D721Med (cell line): Measurements from ENCODE around the gene RCBTB1.

Experiments used
- DNase-seq: peaks from one replicate; pipeline ENCODE4 v3.0.0; 2011; ENCODE audit warnings: low spot score; ENCODE audit not compliant: insufficient read length
- FAIRE-seq: peaks from 2 replicates; lab custom pipeline; 2011; peaks lifted over from hg19 to GRCh38; lab: Jason Lieb, UNC
- TF ChIP-seq, protein P1 (sequence below): IDR thresholded peaks from 2 replicates; pipeline ENCODE4 v1.5.1; 2012; ENCODE audit warnings: mild to moderate bottlenecking, control low read depth; ENCODE audit not compliant: insufficient read depth; ENCODE audit errors: missing control alignments

The RCBTB1 gene

GRCh38 chr13:49539746-49540145, 45.6 kb downstream of the RCBTB1 start:
- FAIRE-seq = no peak
- TF ChIP-seq, protein P1, sequence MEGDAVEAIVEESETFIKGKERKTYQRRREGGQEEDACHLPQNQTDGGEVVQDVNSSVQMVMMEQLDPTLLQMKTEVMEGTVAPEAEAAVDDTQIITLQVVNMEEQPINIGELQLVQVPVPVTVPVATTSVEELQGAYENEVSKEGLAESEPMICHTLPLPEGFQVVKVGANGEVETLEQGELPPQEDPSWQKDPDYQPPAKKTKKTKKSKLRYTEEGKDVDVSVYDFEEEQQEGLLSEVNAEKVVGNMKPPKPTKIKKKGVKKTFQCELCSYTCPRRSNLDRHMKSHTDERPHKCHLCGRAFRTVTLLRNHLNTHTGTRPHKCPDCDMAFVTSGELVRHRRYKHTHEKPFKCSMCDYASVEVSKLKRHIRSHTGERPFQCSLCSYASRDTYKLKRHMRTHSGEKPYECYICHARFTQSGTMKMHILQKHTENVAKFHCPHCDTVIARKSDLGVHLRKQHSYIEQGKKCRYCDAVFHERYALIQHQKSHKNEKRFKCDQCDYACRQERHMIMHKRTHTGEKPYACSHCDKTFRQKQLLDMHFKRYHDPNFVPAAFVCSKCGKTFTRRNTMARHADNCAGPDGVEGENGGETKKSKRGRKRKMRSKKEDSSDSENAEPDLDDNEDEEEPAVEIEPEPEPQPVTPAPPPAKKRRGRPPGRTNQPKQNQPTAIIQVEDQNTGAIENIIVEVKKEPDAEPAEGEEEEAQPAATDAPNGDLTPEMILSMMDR = no peak
- DNase-seq = no peak

GRCh38 chr13:49539313-49539712, 46.0 kb downstream of the RCBTB1 start:
- TF ChIP-seq, protein P1 = no peak
- DNase-seq = no peak
- FAIRE-seq = no peak

GRCh38 chr13:49538404-49538803, 47.0 kb downstream of the RCBTB1 start:
- DNase-seq = no peak
- no peak for FAIRE-seq
- TF ChIP-seq, protein P1 = no peak

DNA sequence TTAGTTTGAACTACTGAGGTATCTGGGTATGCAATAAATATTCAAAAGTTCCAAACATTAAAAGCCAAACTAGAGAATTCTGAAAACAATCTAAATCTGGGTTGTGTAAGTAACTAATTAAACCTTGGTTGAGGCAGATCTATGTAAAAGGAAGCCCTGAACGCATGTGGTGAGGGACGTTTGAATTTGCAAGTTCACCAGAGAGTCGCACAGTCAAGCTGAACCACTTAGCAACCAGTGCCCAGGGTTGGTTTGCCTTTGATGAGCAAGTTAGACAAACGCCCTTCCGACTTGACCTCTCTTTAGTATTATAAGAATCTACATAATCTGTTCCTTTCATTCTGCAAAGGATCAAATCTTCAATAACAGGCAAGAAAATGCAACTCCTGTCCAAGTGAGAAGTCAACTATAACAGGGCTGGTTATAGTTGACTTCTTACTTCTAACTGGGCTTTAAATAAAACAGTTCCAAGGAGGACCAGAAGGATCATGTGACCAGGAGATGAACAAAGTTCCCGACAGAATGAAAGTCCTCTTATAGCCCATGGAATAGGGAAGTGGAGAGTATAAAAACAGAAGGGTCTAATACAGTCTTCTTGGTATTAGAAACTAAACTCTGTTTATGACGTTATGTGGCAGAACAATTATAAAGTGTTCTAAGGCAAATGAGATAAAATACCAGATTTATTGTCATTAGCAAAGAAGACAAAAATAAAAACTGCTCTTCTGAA, 49.0 kb downstream of the RCBTB1 start:
- DNase-seq (no peak), FAIRE-seq (no peak)
- TF ChIP-seq, protein P1 = no peak

- FAIRE-seq (no peak), DNase-seq (no peak)
- TF ChIP-seq, protein P1 = no peak
Measured at GRCh38 chr13:49533591-49534269, 51.6 kb downstream of the RCBTB1 start.

GRCh38 chr13:49533011-49533410, 52.3 kb downstream of the RCBTB1 start:
- TF ChIP-seq, protein P1 = no peak
- DNase-seq (no peak), FAIRE-seq (no peak)

GRCh38 chr13:49532593-49532992, 52.8 kb downstream of the RCBTB1 start:
- TF ChIP-seq, protein P1 = no peak
- no peak for DNase-seq
- no peak for FAIRE-seq
